RWPE2 (cell line): ENCODE data around the gene VIM.

Experiments used
- ATAC-seq: fragments of 200-7000 bp; cut with Tn5 transposase; 3 replicates; pipeline ENCODE4 v1.9.1; 2021; ENCODE audit warnings: low read depth
- DNase-seq: peaks from one replicate; pipeline ENCODE4 v3.0.0-alpha.2; 2020; ENCODE audit warnings: low spot score
- H3K27ac ChIP-seq: fragments of 450-650 bp; 2 replicates; pipeline ENCODE4 v1.5.1; 2017; ENCODE audit warnings: mild to moderate bottlenecking; ENCODE audit not compliant: poor library complexity, severe bottlenecking
- H3K27me3 ChIP-seq: fragments of 250-450 bp; sonication (Bioruptor Pico); 2 replicates; pipeline ENCODE4 v1.5.1; 2021; ENCODE audit warnings: mild to moderate bottlenecking, moderate library complexity; ENCODE audit not compliant: insufficient read depth, poor library complexity, severe bottlenecking
- H3K36me3 ChIP-seq: fragments of 250-450 bp; sonication (Bioruptor Pico); 2 replicates; pipeline ENCODE4 v1.5.1; 2020; ENCODE audit warnings: low read depth, mild to moderate bottlenecking, moderate library complexity
- H3K4me1 ChIP-seq: fragments of 250-450 bp; sonication (Bioruptor Pico); 2 replicates; pipeline ENCODE4 v1.5.1; 2021; ENCODE audit warnings: mild to moderate bottlenecking, moderate library complexity; ENCODE audit not compliant: insufficient read depth, poor library complexity, severe bottlenecking
- H3K4me3 ChIP-seq: fragments of 250-450 bp; sonication (Bioruptor Pico); 2 replicates; pipeline ENCODE4 v1.5.1; 2021; ENCODE audit warnings: mild to moderate bottlenecking, moderate library complexity; ENCODE audit not compliant: severe bottlenecking
- H3K9me3 ChIP-seq: fragments of 250-450 bp; sonication (Bioruptor Pico); 2 replicates; pipeline ENCODE4 v1.5.1; 2021; ENCODE audit warnings: mild to moderate bottlenecking, moderate library complexity; ENCODE audit not compliant: severe bottlenecking
- CTCF ChIP-seq: fragments of 450-650 bp; IDR thresholded peaks from one replicate; pipeline ENCODE4 v1.5.1; 2017; ENCODE audit warnings: mild to moderate bottlenecking, moderate library complexity; ENCODE audit not compliant: poor library complexity, severe bottlenecking

VIM gene

GRCh38 chr10:17272648-17273047 lies 44.6 kb downstream of the VIM start:
- Histone ChIP-seq H3K4me1 (peaks cover 3% of the 10 kb centered on the region), H3K27ac (no peak overlapping the region), H3K4me3 (no peak overlapping the region), H3K27me3 (no peaks in the 10 kb centered on the region), H3K36me3 (no peaks in the 10 kb centered on the region), H3K9me3 (no peaks in the 10 kb centered on the region)
- no peak for TF ChIP-seq CTCF
- ATAC-seq, result no peak
- DNase-seq, result no peak

GRCh38 chr10:17273403-17273802 lies 45.4 kb downstream of the VIM start:
- DNase-seq, result no peak
- Histone ChIP-seq H3K4me3 (no peak overlapping the region), H3K36me3 (no peaks in the 10 kb centered on the region), H3K4me1 (peaks cover 3% of the 10 kb centered on the region), H3K27me3 (no peaks in the 10 kb centered on the region), H3K9me3 (no peaks in the 10 kb centered on the region), H3K27ac (no peak overlapping the region)
- TF ChIP-seq CTCF, result no peak
- peak; percentile 97 for ATAC-seq

GRCh38 chr10:17276756-17277424 lies 48.8 kb downstream of the VIM start:
- no peaks in the 10 kb centered on the region for H3K36me3 ChIP-seq
- H3K4me3 ChIP-seq, result no peak overlapping the region
- DNase-seq (no peak), ATAC-seq (no peak)
- no peak for TF ChIP-seq CTCF
- H3K27ac ChIP-seq, result no peak overlapping the region
- peaks cover 3% of the 10 kb centered on the region for H3K4me1 ChIP-seq
- H3K9me3 ChIP-seq, result no peaks in the 10 kb centered on the region
- H3K27me3 ChIP-seq, result no peaks in the 10 kb centered on the region

- no peak overlapping the region for H3K27ac ChIP-seq
- peaks cover 4% of the 10 kb centered on the region for H3K9me3 ChIP-seq
- no peak for TF ChIP-seq CTCF
- no peaks in the 10 kb centered on the region for H3K36me3 ChIP-seq
- DNase-seq, result no peak
- no peaks in the 10 kb centered on the region for H3K4me1 ChIP-seq
- no peak for ATAC-seq
- H3K27me3 ChIP-seq, result no peaks in the 10 kb centered on the region
- no peak overlapping the region for H3K4me3 ChIP-seq
Measured at GRCh38 chr10:17278607-17279240, 50.7 kb downstream of the VIM start.

GRCh38 chr10:17282311-17282710 lies 54.3 kb downstream of the VIM start:
- DNase-seq (no peak), ATAC-seq (no peak)
- H3K27me3 ChIP-seq, result no peaks in the 10 kb centered on the region
- H3K36me3 ChIP-seq, result no peaks in the 10 kb centered on the region
- no peak overlapping the region for H3K4me3 ChIP-seq
- peaks cover 4% of the 10 kb centered on the region for H3K9me3 ChIP-seq
- no peak for TF ChIP-seq CTCF
- H3K27ac ChIP-seq, result no peak overlapping the region
- no peaks in the 10 kb centered on the region for H3K4me1 ChIP-seq
